AG09309 (cell line): ENCODE data around the gene RAPH1.
"Not testable (repeated sequence)": the region's sequence is repeated elsewhere in the genome, so short reads cannot be mapped to it uniquely, and the experiment has no call there.

Source experiments
- DNase-seq: peaks from one replicate; pipeline ENCODE4 v3.0.0-alpha.2; 2010; ENCODE audit warnings: low read depth
- H3K4me3 ChIP-seq: 2 replicates; pipeline ENCODE4 v1.5.1; 2011; ENCODE audit warnings: mild to moderate bottlenecking, low read depth, low read length, moderate library complexity; ENCODE audit not compliant: control insufficient read depth
- CTCF ChIP-seq: IDR thresholded peaks from 2 replicates; pipeline ENCODE4 v1.5.1; 2011; ENCODE audit warnings: mild to moderate bottlenecking, low read depth, low read length, inconsistent platforms; ENCODE audit not compliant: insufficient read depth, control insufficient read depth; ENCODE audit errors: missing control alignments

RAPH1 gene

GRCh38 chr2:203407496-203407895 lies 127.6 kb downstream of the RAPH1 start:
- no peak for DNase-seq
- H3K4me3 ChIP-seq: no peak overlapping the region
- no peak for TF ChIP-seq CTCF

GRCh38 chr2:203404996-203405395 lies 130.1 kb downstream of the RAPH1 start:
- no peak for TF ChIP-seq CTCF
- H3K4me3 ChIP-seq: no peak overlapping the region
- DNase-seq: no peak

GRCh38 chr2:203400805-203401585 lies 134.1 kb downstream of the RAPH1 start:
- no peak overlapping the region for H3K4me3 ChIP-seq
- TF ChIP-seq CTCF: no peak
- no peak for DNase-seq

GRCh38 chr2:203399031-203399430 lies 136.1 kb downstream of the RAPH1 start:
- DNase-seq: no peak
- no peak for TF ChIP-seq CTCF
- H3K4me3 ChIP-seq: no peak overlapping the region

GRCh38 chr2:203396667-203397066 lies 138.4 kb downstream of the RAPH1 start:
- TF ChIP-seq CTCF: peak; percentile 28
- no peak for DNase-seq

GRCh38 chr2:203395858-203396257 lies 139.2 kb downstream of the RAPH1 start:
- no peak for TF ChIP-seq CTCF
- H3K4me3 ChIP-seq: no peak overlapping the region
- DNase-seq: no peak

More at GRCh38 chr2:203396667-203397066, 138.4 kb downstream of the RAPH1 start:
- no peak overlapping the region for H3K4me3 ChIP-seq

- DNase-seq: no peak
- no peak for TF ChIP-seq CTCF
- H3K4me3 ChIP-seq: no peak overlapping the region
These were observed 140.4 kb downstream of the RAPH1 start for GRCh38 chr2:203394519-203395227.

GRCh38 chr2:203388153-203388552 lies 146.9 kb downstream of the RAPH1 start:
- DNase-seq, H3K4me3 ChIP-seq: not testable (repeated sequence)
